Prostate gland (tissue), 2 donors: ENCODE results near the gene CENPH. TPM values are rescaled to one million over a fixed set of nuclear protein-coding genes. Genes with fewer than 3 reads are reported as not detected.
"Not testable (repeated sequence)": the region's sequence is repeated elsewhere in the genome, so short reads cannot be mapped to it uniquely, and the experiment has no call there.

ENCODE experiments used
- DNase-seq: peaks from one replicate; pipeline ENCODE4 v3.0.0-alpha.2; 2019; ENCODE audit warnings: low spot score
- H3K27ac ChIP-seq, 2 donors: fragments of 200-600 bp; sonication (generic); 2 replicates each; pipeline ENCODE4 v1.5.1; 2017 to 2019
- H3K27me3 ChIP-seq: fragments of 200-600 bp; sonication (generic); replicated peaks from 2 replicates; pipeline ENCODE4 v1.5.1; 2019; ENCODE audit not compliant: insufficient read depth
- H3K36me3 ChIP-seq, 2 donors: fragments of 200-600 bp; sonication (generic); 1 replicate in 1 of 2; 2 replicates in 1 of 2; pipeline versions ENCODE4 v1.5.1 to v1.8.1; 2017 to 2019
- H3K4me1 ChIP-seq: fragments of 200-600 bp; sonication (generic); replicated peaks from 2 replicates; pipeline ENCODE4 v1.5.1; 2019
- H3K4me3 ChIP-seq, 2 donors: fragments of 200-600 bp; sonication (generic); 2 replicates each; pipeline ENCODE4 v1.5.1; 2017 to 2019
- H3K9me3 ChIP-seq: fragments of 200-600 bp; sonication (generic); 2 replicates; pipeline ENCODE4 v1.5.1; 2017
- CTCF ChIP-seq, 4 experiments: fragments of 200-600 bp in 2 of 4; fragments of 450-650 bp in 2 of 4; sonication (generic) in 2 of 4; IDR thresholded peaks; 1 replicate in 3 of 4; 2 replicates in 1 of 4; pipeline ENCODE4 v1.5.1; 2016 to 2019; ENCODE audit warnings: antibody characterized with exemption in 4 of 4, mild to moderate bottlenecking in 2 of 4, moderate library complexity in 2 of 4
- POLR2A ChIP-seq: fragments of 450-650 bp; IDR thresholded peaks from one replicate; pipeline ENCODE4 v1.6.1; 2016; ENCODE audit warnings: antibody characterized with exemption, mild to moderate bottlenecking
- POLR2AphosphoS5 ChIP-seq: sonication (generic); formaldehyde crosslinking; IDR thresholded peaks from one replicate; pipeline ENCODE4 v1.6.1; 2017; ENCODE audit warnings: antibody characterized with exemption
- WGBS: methylation state at CpG from one replicate; pipeline ENCODE4 v1.1.5; 2018; 5-methylcytosine and 5-hydroxymethylcytosine counted together
- intact Hi-C: fragments of 100-400 bp; cut with DNase I; formaldehyde crosslinking; loops from one replicate; pipeline ENCODE4 v1.14.2; 2022
- small RNA-seq, 2 donors: library from RNA; depleted of rRNA; stranded (forward); fragments of <200 nt; gene quantifications; one replicate each; pipeline ENCODE3, GENCODE V24; 2016
- total RNA-seq, 2 donors: library from RNA; depleted of rRNA; stranded (reverse); fragments of >200 nt; gene quantifications; one replicate each; pipeline ENCODE4 v1.1.0, GENCODE V29; 2016

Gene CENPH
- total RNA-seq, 2 donors from 2014 or later, result 5.3 to 17.4 TPM

- H3K27me3 ChIP-seq, result no peaks in the 10 kb centered on the region
- no peak overlapping the region for H3K27ac ChIP-seq
- TF ChIP-seq POLR2A, result no peak
- no peak for TF ChIP-seq CTCF (IDR thresholded peaks at IDR 0.05)
- no peak for TF ChIP-seq POLR2AphosphoS5
- H3K36me3 ChIP-seq, result no peaks in the 10 kb centered on the region
- intact Hi-C loops, result no loop called here
- H3K9me3 ChIP-seq, result no peaks in the 10 kb centered on the region
- DNase-seq, result no peak
- H3K4me1 ChIP-seq, result no peaks in the 10 kb centered on the region
- 91% methylated on average over 2 of the region's 2 CpGs for WGBS
- no peak overlapping the region for H3K4me3 ChIP-seq
Observed at GRCh38 chr5:69250593-69250992, 61.2 kb downstream of the CENPH start.

GRCh38 chr5:69252437-69252836, 63.1 kb downstream of the CENPH start:
- no peak for TF ChIP-seq POLR2AphosphoS5
- TF ChIP-seq CTCF (IDR thresholded peaks at IDR 0.05), result no peak
- no peak for TF ChIP-seq POLR2A
- DNase-seq, result no peak
- Histone ChIP-seq H3K27me3 (no peaks in the 10 kb centered on the region), H3K4me3 (no peak overlapping the region), H3K9me3 (no peaks in the 10 kb centered on the region), H3K36me3 (no peaks in the 10 kb centered on the region), H3K27ac (no peak overlapping the region), H3K4me1 (no peaks in the 10 kb centered on the region)
- 92% methylated on average over 3 of the region's 3 CpGs for WGBS
- intact Hi-C loops, result no loop called here

- H3K27me3 ChIP-seq, DNase-seq, H3K9me3 ChIP-seq, intact Hi-C loops, H3K36me3 ChIP-seq, H3K4me3 ChIP-seq, H3K4me1 ChIP-seq, H3K27ac ChIP-seq: not testable (repeated sequence)
- WGBS, result 93% methylated on average over 4 of the region's 4 CpGs
Observed at GRCh38 chr5:69255940-69256339, 66.6 kb downstream of the CENPH start.

GRCh38 chr5:69257577-69257976, 68.2 kb downstream of the CENPH start:
- H3K4me1 ChIP-seq, result no peaks in the 10 kb centered on the region
- TF ChIP-seq POLR2AphosphoS5 (no peak), CTCF (IDR thresholded peaks at IDR 0.05) (no peak), POLR2A (no peak)
- H3K27ac ChIP-seq, result no peak overlapping the region
- intact Hi-C loops, result no loop called here
- H3K9me3 ChIP-seq, result no peaks in the 10 kb centered on the region
- no peak overlapping the region for H3K4me3 ChIP-seq
- whole genome bisulfite sequencing, result 55% methylated on average over 1 of the region's 1 CpG
- no peaks in the 10 kb centered on the region for H3K36me3 ChIP-seq
- no peaks in the 10 kb centered on the region for H3K27me3 ChIP-seq
- DNase-seq, result no peak

Small RNA genes lying within 50 kb of the gene (small RNA-seq; reads per million reads assigned to genes)
- gene SNORA50D, result 0 reads per million in 2 donors

Other genes with a start within 250 kb of the CENPH start
- 10 to 100 TPM; 72.2 to 79.3 TPM for gene SLC30A5, start 95.6 kb upstream of the CENPH start, total RNA-seq
- gene CCNB1, start 22.4 kb upstream of the CENPH start, total RNA-seq, result 10 to 100 TPM in 1 of 2 donors, 1 to 10 TPM in 1; 9.7 to 24.3 TPM
- 10 to 100 TPM; 25.5 to 99.1 TPM for gene CDK7, start 45.3 kb downstream of the CENPH start, total RNA-seq
- 10 to 100 TPM; 12.9 to 21.7 TPM for gene CCDC125, start 143.2 kb downstream of the CENPH start, total RNA-seq
- gene AK6, start 179.9 kb downstream of the CENPH start, total RNA-seq, result 10 to 100 TPM; 21.3 to 33.0 TPM
- gene TAF9, start 179.9 kb downstream of the CENPH start, total RNA-seq, result 10 to 100 TPM; 32.2 to 50.1 TPM
- gene RAD17, start 180.2 kb downstream of the CENPH start, total RNA-seq, result 10 to 100 TPM; 28.8 to 29.5 TPM
- gene MARVELD2, start 225.5 kb downstream of the CENPH start, total RNA-seq, result 10 to 100 TPM in 1 of 2 donors, 1 to 10 TPM in 1; 9.5 to 30.1 TPM